GM21619 (cell line): ENCODE results near the gene SCLT1.

Experiments
- ATAC-seq: cut with Tn5 transposase; IDR thresholded peaks from one replicate; pipeline ENCODE4 v1.9.1; 2021; ENCODE audit not compliant: unreplicated experiment

The SCLT1 gene

GRCh38 chr4:128847082-128847724 is 246.1 kb downstream of the SCLT1 start:
- no peak for ATAC-seq

DNA sequence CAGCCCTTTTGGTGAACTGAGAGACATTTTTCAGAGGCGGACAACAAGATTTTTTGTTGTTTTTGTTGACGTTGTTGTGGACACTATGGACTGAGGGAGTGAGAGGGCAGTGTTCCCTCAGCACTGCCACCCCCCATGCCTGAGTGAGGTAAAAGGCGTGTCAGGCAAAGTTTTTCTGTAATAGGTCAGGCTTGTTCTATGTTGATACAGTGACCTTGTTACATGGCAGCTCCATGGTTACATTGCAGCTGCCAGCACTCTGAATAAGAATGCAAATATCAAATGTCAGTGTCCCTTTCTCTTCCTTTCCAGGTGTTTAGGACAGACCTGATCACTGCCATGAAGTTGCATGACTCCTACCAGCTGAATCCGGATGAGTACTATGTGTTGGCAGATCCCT is 247.3 kb downstream of the SCLT1 start:
- ATAC-seq: no peak

DNA sequence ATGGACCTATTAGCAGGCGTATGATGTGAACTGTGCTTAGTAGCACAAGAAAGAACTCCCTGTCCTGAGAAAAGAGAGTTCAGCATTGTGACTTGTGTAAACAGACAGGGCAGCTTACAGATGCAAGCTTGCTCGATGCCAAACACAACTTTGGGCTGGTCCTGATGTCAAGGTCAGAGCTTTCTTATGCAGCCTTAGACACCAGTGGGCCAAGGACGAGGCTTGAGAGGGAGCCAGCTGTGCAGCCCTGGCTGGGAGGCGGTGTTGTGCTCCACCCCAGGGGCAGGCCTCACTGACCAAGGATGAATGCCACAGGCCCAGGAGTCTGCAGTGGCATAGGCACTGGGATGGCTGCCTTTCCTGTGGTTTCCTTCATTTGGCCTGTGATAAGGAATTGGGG is 248.4 kb downstream of the SCLT1 start:
- no peak for ATAC-seq

DNA sequence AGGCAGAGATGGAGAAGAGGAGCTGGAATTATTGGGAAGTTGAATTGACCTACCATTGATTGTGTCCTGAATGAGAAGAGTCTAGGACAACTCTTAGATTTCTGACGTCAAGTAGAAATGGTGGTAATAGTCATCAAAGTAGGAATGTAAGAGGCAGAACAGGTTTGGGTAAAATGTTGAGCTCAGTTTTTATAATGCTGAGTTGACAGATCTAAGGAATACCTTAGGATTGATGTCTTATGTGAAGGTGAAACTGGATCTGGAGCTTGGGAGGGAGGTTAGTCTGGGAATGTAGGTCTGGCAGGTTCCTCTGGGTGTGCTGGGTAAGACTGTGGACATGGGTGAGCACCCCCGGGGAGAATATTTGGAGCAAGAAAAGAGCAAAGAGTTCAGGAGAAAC is 251.9 kb downstream of the SCLT1 start:
- no peak for ATAC-seq

DNA sequence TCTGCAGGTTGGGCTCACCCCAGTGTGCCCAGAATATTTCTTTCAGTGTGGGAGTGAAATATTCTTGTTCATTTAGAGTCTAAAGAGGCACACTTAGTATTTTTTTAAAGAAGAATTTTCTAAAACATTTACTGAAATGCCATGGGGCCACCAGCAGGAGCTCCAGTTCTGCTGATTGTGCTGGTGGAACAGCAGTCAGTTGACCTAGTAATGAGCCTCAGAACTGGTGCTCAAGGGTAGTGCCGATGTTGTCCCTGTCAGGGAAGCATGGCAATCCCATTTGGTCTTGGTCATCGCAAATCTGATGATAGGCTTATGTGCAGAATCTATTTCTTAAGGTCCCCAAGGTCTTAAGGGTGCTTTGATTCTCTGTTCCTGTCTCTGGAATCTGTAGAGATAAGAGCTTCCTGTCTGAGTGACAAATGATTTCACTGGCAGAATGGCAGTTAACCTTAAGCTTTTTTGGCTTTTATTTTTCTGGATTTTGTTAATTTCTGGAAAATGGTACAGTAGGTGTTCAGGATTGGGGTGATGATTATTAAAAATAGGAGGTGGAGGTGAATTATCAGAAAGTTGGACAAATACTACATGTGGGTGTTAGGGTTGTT is 252.5 kb downstream of the SCLT1 start:
- ATAC-seq: no peak

- ATAC-seq: peak; percentile 47
Observed at GRCh38 chr4:128837679-128838078, 255.7 kb downstream of the SCLT1 start.

- no peak for ATAC-seq
Observed at GRCh38 chr4:128837198-128837597, 256.1 kb downstream of the SCLT1 start.

DNA sequence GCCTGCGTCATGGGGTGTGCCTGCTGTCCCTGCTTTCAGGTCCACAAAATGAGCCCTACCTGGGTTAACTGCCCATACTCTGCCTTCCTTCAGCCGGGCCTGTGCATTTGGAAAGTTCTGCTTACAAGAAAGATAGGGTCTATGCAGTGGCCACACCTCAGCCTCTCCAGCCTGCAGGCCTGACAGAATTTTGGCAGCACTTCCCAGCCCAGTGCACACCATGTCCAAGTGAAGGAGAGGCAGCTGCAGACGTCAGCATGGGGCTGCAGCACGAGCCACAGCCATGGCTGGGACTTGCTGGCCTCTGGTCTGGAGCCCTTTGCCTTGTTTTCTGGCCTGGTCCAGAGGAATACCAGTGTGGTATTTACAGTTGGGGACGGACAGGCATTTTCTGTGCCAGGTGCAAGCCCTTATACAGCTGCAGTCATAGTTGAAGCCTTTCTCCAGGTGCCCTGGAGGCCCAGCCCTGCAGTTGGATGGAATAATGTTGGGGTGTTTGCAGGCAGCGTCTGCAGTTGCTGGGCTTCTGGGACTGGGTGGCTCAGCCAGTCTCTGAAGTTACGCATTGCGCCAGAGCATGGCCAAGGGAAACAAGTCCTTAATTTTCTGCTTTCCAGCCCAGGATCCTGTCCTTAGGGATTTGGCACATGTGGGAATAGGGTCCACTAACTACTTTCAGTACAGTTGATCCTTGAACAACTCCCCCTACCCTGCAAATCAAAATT is 257.7 kb downstream of the SCLT1 start:
- no peak for ATAC-seq
